ENCODE results near the gene AGMAT. TPM values are rescaled to one million over a fixed set of nuclear protein-coding genes. Genes with fewer than 3 reads are reported as not detected.

Gene AGMAT
- total and polyA plus RNA-seq, 2 of the 4 experiments (the other 2 are of a cell fraction): 0.18 to 0.26 TPM

DNA sequence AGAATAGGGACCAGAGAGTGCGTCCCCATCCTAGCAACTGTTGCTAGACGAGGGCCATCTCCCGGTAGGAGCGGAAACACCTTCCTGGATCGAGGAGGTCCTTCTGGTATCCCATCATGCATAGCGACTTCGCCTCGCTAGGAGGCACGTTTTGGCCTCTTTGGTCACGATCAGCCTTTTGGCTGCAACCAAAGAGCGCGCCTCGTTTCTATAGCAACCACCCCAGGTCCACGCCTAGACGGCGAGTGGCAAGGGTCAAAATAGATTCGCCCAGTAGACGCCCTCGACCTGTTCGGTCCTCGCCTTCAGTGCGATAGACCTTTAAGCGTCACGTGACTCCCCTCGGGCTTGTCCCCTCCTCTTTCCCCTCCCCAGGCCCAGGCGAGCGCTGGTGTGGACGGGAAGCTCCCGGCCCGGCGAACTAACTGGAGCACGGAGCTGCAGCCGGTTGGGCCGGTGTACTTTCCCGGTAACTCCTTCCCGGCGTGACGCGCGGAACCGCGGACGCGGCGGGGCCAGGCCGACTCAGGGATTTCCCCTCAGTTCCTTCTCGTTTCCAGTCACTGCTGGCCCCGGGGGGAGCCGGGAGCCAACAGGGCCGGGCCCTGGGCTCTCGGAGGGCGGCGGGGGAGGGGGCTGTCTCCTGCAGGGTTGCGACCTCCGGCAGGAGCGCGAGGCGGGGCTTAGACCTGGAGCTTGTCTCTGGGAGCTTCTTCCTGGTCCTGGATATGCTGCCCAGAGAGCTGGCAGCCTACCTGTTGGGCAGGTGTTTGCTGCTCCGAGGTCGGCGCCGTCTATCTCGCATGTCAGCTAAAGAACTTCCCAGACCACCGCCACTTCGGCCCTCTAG, 58.1 kb downstream of the AGMAT start, which contains the start of gene DNAJC16 (continued):
- TF ChIP-seq RCOR1 (IDR thresholded peaks at IDR 0.05; ENCODE audit: insufficient replicate concordance, low read length): peak; percentile 53
- TF ChIP-seq BHLHE40 (IDR thresholded peaks at IDR 0.05; ENCODE audit: low read depth, low read length): peak; percentile 98
- TF ChIP-seq SMC3 (IDR thresholded peaks at IDR 0.05; ENCODE audit: low read depth, low read length): no peak

DNA sequence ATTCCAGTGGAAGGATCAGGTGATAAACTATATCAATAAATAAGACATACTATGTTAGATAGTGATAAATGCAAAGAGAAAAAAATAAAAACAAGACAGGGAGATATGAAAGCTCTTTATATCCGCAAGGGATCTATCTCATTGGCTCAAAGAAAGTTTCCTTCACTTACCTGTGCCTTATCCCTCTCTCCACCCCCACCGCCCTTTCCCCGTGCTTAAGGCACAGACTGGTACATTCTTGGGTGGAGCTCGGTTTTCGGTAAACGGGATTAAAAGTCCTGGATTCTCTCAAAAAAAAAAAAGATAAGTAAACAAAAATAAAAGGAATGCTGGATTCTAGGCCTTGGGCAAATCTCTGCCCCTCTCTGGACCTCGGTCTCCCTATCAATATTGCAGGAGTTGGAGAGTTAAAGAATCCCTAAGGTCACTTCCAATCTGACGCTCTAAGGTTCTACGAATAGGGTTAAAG, 58.8 kb downstream of the AGMAT start:
- CTCF ChIA-PET: no interaction called here
- Histone ChIP-seq H3K14ac (replicated peaks; ENCODE audit: low read depth, low read length) (no peak overlapping the region), H3K4me3 (ENCODE audit: insufficient read depth, low read depth, low read length) (peak overlapping the region; percentile 25), H4K91ac (ENCODE audit: insufficient read depth, low read depth, low read length) (no peak overlapping the region), H3K56ac (ENCODE audit: extremely low read depth, insufficient read depth, low read length) (no peak overlapping the region), H3K9me3 (ENCODE audit: control insufficient read depth, insufficient read depth, low read length) (no peaks in the 10 kb centered on the region), H4K5ac (ENCODE audit: low read depth, low read length) (no peak overlapping the region), H3K23ac (ENCODE audit: low read depth, low read length) (no peak overlapping the region; the same call in 1 of the 2 replicates), H3K4me1 (ENCODE audit: control insufficient read depth, insufficient read depth, low read length) (peaks cover 2% of the 10 kb centered on the region), H2AK9ac (replicated peaks; ENCODE audit: low read depth, low read length, poor library complexity) (peak overlapping the region; percentile 65), H3K27ac (ENCODE audit: insufficient read depth, low read length) (peak overlapping the region; percentile 8; the same call in 1 of the 2 replicates), H3K4me2 (ENCODE audit: low read depth, low read length) (peak overlapping the region; percentile 63), H2BK5ac (ENCODE audit: low read depth, low read length, poor library complexity, severe bottlenecking) (no peak overlapping the region), H3K9ac (ENCODE audit: low read depth, low read length) (0 out of 2 replicates have a peak overlapping the region, but pooled peaks have one; percentile 10), H2BK120ac (ENCODE audit: low read depth, low read length) (no peak overlapping the region), H2AFZ (replicated peaks; ENCODE audit: low read length, poor library complexity) (peak overlapping the region; percentile 94), H3K18ac (ENCODE audit: low read depth, low read length) (no peak overlapping the region), H2BK15ac (ENCODE audit: low read depth, low read length) (no peak overlapping the region), H3K27me3 (ENCODE audit: control insufficient read depth, insufficient read depth, low read length) (no peaks in the 10 kb centered on the region), H3K79me1 (ENCODE audit: low read depth in 1 of 2, low read length in 2 of 2) (peaks cover 13 to 38% of the 10 kb centered on the region in 2 experiments), H3K36me3 (ENCODE audit: control insufficient read depth, insufficient read depth, low read length) (peaks cover 3% of the 10 kb centered on the region; the same call in 1 of the 2 replicates), H2BK20ac (ENCODE audit: low read depth, low read length) (no peak overlapping the region), H2AK5ac (ENCODE audit: low read depth, low read length) (no peak overlapping the region), H3K9me1 (ENCODE audit: insufficient read depth, low read length) (peaks cover 10% of the 10 kb centered on the region), H4K8ac (ENCODE audit: low read depth in 2 of 2, low read length in 2 of 2) (peak overlapping the region; percentile 0 to 78; a peak in 3 of 4 replicates), H3K4ac (ENCODE audit: low read depth, low read length) (peak overlapping the region; percentile 24; the same call in 1 of the 2 replicates), H4K20me1 (ENCODE audit: insufficient read depth, low read length) (no peaks in the 10 kb centered on the region; the same call in none of the 2 replicates)
- TF ChIP-seq MAFK (IDR thresholded peaks at IDR 0.05; ENCODE audit: low read depth, low read length): no peak
- TF ChIP-seq RCOR1 (IDR thresholded peaks at IDR 0.05; ENCODE audit: insufficient replicate concordance, low read length): no peak
- TF ChIP-seq SMC3 (IDR thresholded peaks at IDR 0.05; ENCODE audit: low read depth, low read length): no peak
- no peak for TF ChIP-seq MAZ (IDR thresholded peaks at IDR 0.05; ENCODE audit: borderline replicate concordance, low read depth, low read length)
- ATAC-seq (ENCODE audit: low read depth): no peak
- intact Hi-C loops (cut with micrococcal nuclease): no loop called here
- in situ Hi-C loops (cut with MboI; ENCODE audit: low sequenced_read_pairs): no loop called here
- DNase-seq: no peak
- POLR2A ChIA-PET (ENCODE audit: unreplicated experiment): no interaction called here
- no CpG with 5 or more reads among the region's 9 CpGs for WGBS, 2 experiments (ENCODE audit: extremely low coverage in 2 of 2, insufficient read length in 1 of 2)
- dilution Hi-C loops (cut with HindIII; ENCODE audit: low sequenced_read_pairs, unreplicated experiment): no loop called here
- no TSS peak for BruUV-seq (replicated peaks)

Measured in IMR-90 (cell line).